Tibial nerve (tissue), 4 donors: ENCODE results near the gene DNAJB4.
"Not testable (repeated sequence)": the region's sequence is repeated elsewhere in the genome, so short reads cannot be mapped to it uniquely, and the experiment has no call there.

Experiments used
- EP300 ChIP-seq, 2 donors: sonication (generic); formaldehyde crosslinking; IDR thresholded peaks; one replicate each; pipeline ENCODE4 v1.6.1; 2017; ENCODE audit warnings: antibody characterized with exemption in 2 of 2, mild to moderate bottlenecking in 1 of 2
- TF ChIP-seq, protein P1 (sequence below), 5 experiments: fragments of 200-600 bp in 3 of 5; fragments of 450-650 bp in 2 of 5; sonication (generic) in 3 of 5; IDR thresholded peaks; one replicate each; pipeline ENCODE4 v1.5.1; 2016 to 2019; ENCODE audit warnings: antibody characterized with exemption in 5 of 5, mild to moderate bottlenecking in 3 of 5, moderate library complexity in 2 of 5

DNA sequence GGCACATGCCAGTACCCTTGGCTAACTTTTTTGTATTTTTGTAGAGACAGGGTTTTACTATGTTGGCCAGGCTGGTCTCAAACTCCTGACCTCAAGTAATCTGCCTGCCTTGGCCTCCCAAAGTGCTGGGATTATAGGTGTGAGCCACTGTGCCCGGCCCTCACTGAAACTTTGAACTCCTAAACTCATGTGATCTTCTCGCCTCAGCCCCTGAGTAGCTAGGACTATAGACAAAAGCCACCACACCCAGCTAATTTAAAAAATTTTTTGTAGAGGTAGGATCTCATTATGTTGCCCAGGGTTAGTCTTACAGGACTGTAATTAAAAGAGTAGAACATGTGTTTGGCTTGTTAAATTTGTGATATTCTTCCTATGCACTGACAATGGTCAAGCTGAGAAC is 60.1 kb downstream of the DNAJB4 start:
- TF ChIP-seq, protein P1, sequence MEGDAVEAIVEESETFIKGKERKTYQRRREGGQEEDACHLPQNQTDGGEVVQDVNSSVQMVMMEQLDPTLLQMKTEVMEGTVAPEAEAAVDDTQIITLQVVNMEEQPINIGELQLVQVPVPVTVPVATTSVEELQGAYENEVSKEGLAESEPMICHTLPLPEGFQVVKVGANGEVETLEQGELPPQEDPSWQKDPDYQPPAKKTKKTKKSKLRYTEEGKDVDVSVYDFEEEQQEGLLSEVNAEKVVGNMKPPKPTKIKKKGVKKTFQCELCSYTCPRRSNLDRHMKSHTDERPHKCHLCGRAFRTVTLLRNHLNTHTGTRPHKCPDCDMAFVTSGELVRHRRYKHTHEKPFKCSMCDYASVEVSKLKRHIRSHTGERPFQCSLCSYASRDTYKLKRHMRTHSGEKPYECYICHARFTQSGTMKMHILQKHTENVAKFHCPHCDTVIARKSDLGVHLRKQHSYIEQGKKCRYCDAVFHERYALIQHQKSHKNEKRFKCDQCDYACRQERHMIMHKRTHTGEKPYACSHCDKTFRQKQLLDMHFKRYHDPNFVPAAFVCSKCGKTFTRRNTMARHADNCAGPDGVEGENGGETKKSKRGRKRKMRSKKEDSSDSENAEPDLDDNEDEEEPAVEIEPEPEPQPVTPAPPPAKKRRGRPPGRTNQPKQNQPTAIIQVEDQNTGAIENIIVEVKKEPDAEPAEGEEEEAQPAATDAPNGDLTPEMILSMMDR (IDR thresholded peaks at IDR 0.05) = not testable (repeated sequence)
- TF ChIP-seq EP300 (IDR thresholded peaks at IDR 0.05) = not testable (repeated sequence)
